Thyroid gland (tissue), 4 donors: ENCODE results near the gene SLC28A1. TPM values are rescaled to one million over a fixed set of nuclear protein-coding genes. Genes with fewer than 3 reads are reported as not detected.

Experiments used
- DNase-seq, 2 donors: peaks; one replicate each; pipeline ENCODE4 v3.0.0-alpha.2; 2019
- H3K27ac ChIP-seq, 3 donors: fragments of 200-600 bp; sonication (generic); 1 replicate in 2 of 3; 2 replicates in 1 of 3; pipeline ENCODE4 v1.5.1; 2016 to 2019; ENCODE audit warnings: mild to moderate bottlenecking in 1 of 3, moderate library complexity in 1 of 3
- H3K27me3 ChIP-seq: fragments of 200-600 bp; sonication (generic); one replicate; pipeline ENCODE4 v1.5.1; 2019
- H3K36me3 ChIP-seq, 2 donors: fragments of 200-600 bp; sonication (generic); one replicate each; pipeline ENCODE4 v1.5.1; 2016 to 2019
- H3K4me1 ChIP-seq, 2 donors: fragments of 200-600 bp; sonication (generic); one replicate each; pipeline ENCODE4 v1.5.1; 2017 to 2019
- H3K4me3 ChIP-seq, 3 donors: fragments of 200-600 bp; sonication (generic); replicated peaks in 1 of 3; 1 replicate in 2 of 3; 2 replicates in 1 of 3; pipeline ENCODE4 v1.5.1; 2016; ENCODE audit warnings: mild to moderate bottlenecking in 1 of 3
- H3K9me3 ChIP-seq: fragments of 200-600 bp; sonication (generic); one replicate; pipeline ENCODE4 v1.5.1; 2017
- CTCF ChIP-seq, 6 experiments: fragments of 200-600 bp in 3 of 6; fragments of 450-650 bp in 3 of 6; sonication (generic) in 3 of 6; IDR thresholded peaks; one replicate each; pipeline ENCODE4 v1.5.1; 2016 to 2019; ENCODE audit warnings: antibody characterized with exemption in 6 of 6, mild to moderate bottlenecking in 2 of 6, inconsistent platforms in 1 of 6, moderate library complexity in 1 of 6
- POLR2A ChIP-seq, 2 donors: fragments of 450-650 bp; IDR thresholded peaks; one replicate each; pipeline ENCODE4 v1.6.1; 2017; ENCODE audit warnings: antibody characterized with exemption in 2 of 2, mild to moderate bottlenecking in 2 of 2, moderate library complexity in 1 of 2
- WGBS, 2 donors: methylation state at CpG; one replicate each; pipeline ENCODE4 v1.1.5; 2017; 5-methylcytosine and 5-hydroxymethylcytosine counted together
- intact Hi-C: fragments of 100-400 bp; cut with DNase I; formaldehyde crosslinking; loops from one replicate; pipeline ENCODE4 v1.15.1; 2023
- total RNA-seq, 4 donors: library from RNA; depleted of rRNA; stranded (reverse); fragments of >200 nt; gene quantifications; one replicate each; pipeline ENCODE4 v1.2.3, GENCODE V29; 2016

SLC28A1 gene
- total RNA-seq, 4 donors from 2014 or later, result not detected

- Histone ChIP-seq H3K4me1 (no peaks in the 10 kb centered on the region), H3K36me3 (no peaks in the 10 kb centered on the region), H3K9me3 (no peaks in the 10 kb centered on the region), H3K27ac (no peak overlapping the region), H3K4me3 (no peak overlapping the region), H3K27me3 (no peaks in the 10 kb centered on the region)
- no peak for TF ChIP-seq POLR2A (IDR thresholded peaks at IDR 0.05)
- TF ChIP-seq CTCF (IDR thresholded peaks at IDR 0.05), result no peak
- intact Hi-C loops, result no loop called here
- DNase-seq, result no peak
- 90% methylated on average over 5 of the region's 5 CpGs for WGBS, 2 donors
These were observed 19.3 kb upstream of the SLC28A1 start for GRCh38 chr15:84865074-84865569.

- WGBS, 2 donors, result 83 to 93% methylated on average over 8 to 11 of the region's 12 CpGs
- Histone ChIP-seq H3K9me3 (no peaks in the 10 kb centered on the region), H3K4me3 (no peak overlapping the region), H3K4me1 (no peaks in the 10 kb centered on the region), H3K27me3 (no peaks in the 10 kb centered on the region), H3K27ac (no peak overlapping the region), H3K36me3 (no peaks in the 10 kb centered on the region)
- intact Hi-C loops, result no loop called here
- TF ChIP-seq POLR2A (IDR thresholded peaks at IDR 0.05), result no peak
- DNase-seq, result no peak
These were observed 16.2 kb upstream of the SLC28A1 start for GRCh38 chr15:84868037-84868880.

- intact Hi-C loops, result no loop called here
- DNase-seq, result no peak
- no peaks in the 10 kb centered on the region for H3K4me1 ChIP-seq
- H3K4me3 ChIP-seq, result no peak overlapping the region
- H3K9me3 ChIP-seq, result no peaks in the 10 kb centered on the region
- no peaks in the 10 kb centered on the region for H3K36me3 ChIP-seq
- TF ChIP-seq CTCF (IDR thresholded peaks at IDR 0.05) (no peak), POLR2A (IDR thresholded peaks at IDR 0.05) (no peak)
- no peaks in the 10 kb centered on the region for H3K27me3 ChIP-seq
- H3K27ac ChIP-seq, result no peak overlapping the region
- WGBS, 2 donors, result 97 to 100% methylated on average over 2 to 3 of the region's 3 CpGs
These were observed 15.0 kb upstream of the SLC28A1 start for GRCh38 chr15:84869510-84869909.

- Histone ChIP-seq H3K27me3 (no peaks in the 10 kb centered on the region), H3K27ac (no peak overlapping the region), H3K4me1 (no peaks in the 10 kb centered on the region), H3K9me3 (no peaks in the 10 kb centered on the region), H3K4me3 (no peak overlapping the region), H3K36me3 (no peaks in the 10 kb centered on the region)
- TF ChIP-seq POLR2A (IDR thresholded peaks at IDR 0.05) (no peak), CTCF (IDR thresholded peaks at IDR 0.05) (no peak)
- intact Hi-C loops, result no loop called here
- no peak for DNase-seq
- WGBS, 2 donors, result 81 to 94% methylated on average over 4 to 9 of the region's 9 CpGs
These were observed 13.0 kb upstream of the SLC28A1 start for GRCh38 chr15:84871428-84871985.

- DNase-seq, result no peak
- Histone ChIP-seq H3K4me3 (no peak overlapping the region), H3K27me3 (no peaks in the 10 kb centered on the region), H3K36me3 (no peaks in the 10 kb centered on the region), H3K4me1 (no peaks in the 10 kb centered on the region), H3K9me3 (no peaks in the 10 kb centered on the region), H3K27ac (no peak overlapping the region)
- WGBS, 2 donors, result 87 to 94% methylated on average over 16 to 17 of the region's 17 CpGs
- TF ChIP-seq POLR2A (IDR thresholded peaks at IDR 0.05) (no peak), CTCF (IDR thresholded peaks at IDR 0.05) (no peak)
- intact Hi-C loops, result no loop called here
These were observed 12.2 kb upstream of the SLC28A1 start for GRCh38 chr15:84872009-84872910.
